ENCODE measurements around the gene SDR39U1. TPM values are rescaled to one million over a fixed set of nuclear protein-coding genes. Genes with fewer than 3 reads are reported as not detected.
A peak's percentile ranks its signal among the peaks of the same experiment; 100 is the strongest.

The SDR39U1 gene
- total RNA-seq, 1 experiment from 2014 or later = 59.0 TPM

GRCh38 chr14:24399999-24400718 lies 42.4 kb downstream of the SDR39U1 start:
- no TSS peak for BruUV-seq (replicated peaks)
- intact Hi-C loops (cut with micrococcal nuclease; ENCODE audit: unreplicated experiment) = no loop called here
- Mint-ChIP-seq H3K36me3 (ENCODE audit: insufficient read depth, unreplicated experiment) (peaks cover 12% of the 10 kb centered on the region), H3K9me3 (ENCODE audit: low read depth, unreplicated experiment) (no peaks in the 10 kb centered on the region), H3K4me3 (ENCODE audit: low read depth, unreplicated experiment) (peak overlapping the region; percentile 64), H3K27me3 (ENCODE audit: unreplicated experiment) (no peaks in the 10 kb centered on the region), H3K27ac (ENCODE audit: unreplicated experiment) (no peak overlapping the region), H3K4me1 (ENCODE audit: low read depth, unreplicated experiment) (peaks cover 28% of the 10 kb centered on the region)
- TF ChIP-seq CTCF (IDR thresholded peaks at IDR 0.05; ENCODE audit: unreplicated experiment) = no peak
- CTCF ChIA-PET = interaction anchor here (0.7 to 1.1 kb wide), 3 partner anchors 28 to 32 kb away, joined by 3 to 11 read pairs (median 4); no protein-coding TSS in a partner anchor
- DNase-seq = no peak

GRCh38 chr14:24399447-24399822 lies 43.1 kb downstream of the SDR39U1 start:
- H3K4me1 Mint-ChIP-seq (ENCODE audit: low read depth, unreplicated experiment) = peaks cover 28% of the 10 kb centered on the region
- BruUV-seq (replicated peaks) = no TSS peak
- DNase-seq = no peak
- peak overlapping the region; percentile 40 for H3K27ac Mint-ChIP-seq (ENCODE audit: unreplicated experiment)
- H3K27me3 Mint-ChIP-seq (ENCODE audit: unreplicated experiment) = no peaks in the 10 kb centered on the region
- CTCF ChIA-PET = interaction anchor here (1.0 kb wide), 1 partner anchor 34 kb away, joined by 3 read pairs; no protein-coding TSS in a partner anchor
- H3K36me3 Mint-ChIP-seq (ENCODE audit: insufficient read depth, unreplicated experiment) = peaks cover 12% of the 10 kb centered on the region
- TF ChIP-seq CTCF (IDR thresholded peaks at IDR 0.05; ENCODE audit: unreplicated experiment) = no peak
- intact Hi-C loops (cut with micrococcal nuclease; ENCODE audit: unreplicated experiment) = no loop called here
- H3K9me3 Mint-ChIP-seq (ENCODE audit: low read depth, unreplicated experiment) = no peaks in the 10 kb centered on the region
- H3K4me3 Mint-ChIP-seq (ENCODE audit: low read depth, unreplicated experiment) = peak overlapping the region; percentile 64

GRCh38 chr14:24398653-24399446 lies 43.7 kb downstream of the SDR39U1 start, which contains the start of gene NYNRIN:
Gene NYNRIN (plus strand): TSS chr14:24399003. CDS start chr14:24399247, 244 bp downstream.
- Mint-ChIP-seq H3K4me3 (ENCODE audit: low read depth, unreplicated experiment) (peak within 1 kb of the TSS; percentile 64), H3K36me3 (ENCODE audit: insufficient read depth, unreplicated experiment) (peaks cover 12% of the 10 kb centered on the region), H3K9me3 (ENCODE audit: low read depth, unreplicated experiment) (no peaks in the 10 kb centered on the region), H3K4me1 (ENCODE audit: low read depth, unreplicated experiment) (peaks cover 28% of the 10 kb centered on the region), H3K27ac (ENCODE audit: unreplicated experiment) (peak within 1 kb of the TSS; percentile 40), H3K27me3 (ENCODE audit: unreplicated experiment) (no peaks in the 10 kb centered on the region)
- BruUV-seq (replicated peaks) = no TSS peak
- intact Hi-C loops (cut with micrococcal nuclease; ENCODE audit: unreplicated experiment) = no loop called here
- TF ChIP-seq CTCF (IDR thresholded peaks at IDR 0.05; ENCODE audit: unreplicated experiment) = no peak
- DNase-seq = peak; percentile 42
- CTCF ChIA-PET = interaction anchor here (0.7 to 1.0 kb wide), 3 partner anchors 33 to 55 kb away, joined by 3 to 9 read pairs (median 5); no protein-coding TSS in a partner anchor

- intact Hi-C loops (cut with micrococcal nuclease; ENCODE audit: unreplicated experiment) = no loop called here
- Mint-ChIP-seq H3K36me3 (ENCODE audit: insufficient read depth, unreplicated experiment) (peaks cover 12% of the 10 kb centered on the region), H3K4me3 (ENCODE audit: low read depth, unreplicated experiment) (no peak overlapping the region), H3K9me3 (ENCODE audit: low read depth, unreplicated experiment) (no peaks in the 10 kb centered on the region), H3K27ac (ENCODE audit: unreplicated experiment) (no peak overlapping the region), H3K27me3 (ENCODE audit: unreplicated experiment) (no peaks in the 10 kb centered on the region), H3K4me1 (ENCODE audit: low read depth, unreplicated experiment) (peaks cover 28% of the 10 kb centered on the region)
- CTCF ChIA-PET = interaction anchor here (0.7 to 1.0 kb wide), 3 partner anchors 32 to 55 kb away, joined by 3 to 9 read pairs (median 5); no protein-coding TSS in a partner anchor
- no TSS peak for BruUV-seq (replicated peaks)
- DNase-seq = peak; percentile 15
- TF ChIP-seq CTCF (IDR thresholded peaks at IDR 0.05; ENCODE audit: unreplicated experiment) = no peak
These were observed 44.3 kb downstream of the SDR39U1 start for GRCh38 chr14:24398293-24398652.
